ENCODE data around the gene CEP128.

Gene CEP128

GRCh38 chr14:80658155-80658554 lies 283.4 kb downstream of the CEP128 start:
- DNase-seq = no peak

GRCh38 chr14:80653956-80654355 lies 287.6 kb downstream of the CEP128 start:
- DNase-seq = no peak

- DNase-seq = no peak
Measured at GRCh38 chr14:80645667-80646413, 295.7 kb downstream of the CEP128 start.

- DNase-seq = no peak
Measured at GRCh38 chr14:80644826-80645225, 296.7 kb downstream of the CEP128 start.

GRCh38 chr14:80638620-80639515 lies 302.7 kb downstream of the CEP128 start:
- DNase-seq = no peak

GRCh38 chr14:80637756-80638619 lies 303.6 kb downstream of the CEP128 start:
- DNase-seq = no peak

- DNase-seq = no peak
Measured at GRCh38 chr14:80636071-80636470, 305.5 kb downstream of the CEP128 start.

- DNase-seq = no peak
Measured at GRCh38 chr14:80634106-80634758, 307.3 kb downstream of the CEP128 start.

- no peak for DNase-seq
Measured at GRCh38 chr14:80629606-80630005, 311.9 kb downstream of the CEP128 start.

GRCh38 chr14:80628547-80628946 lies 313.0 kb downstream of the CEP128 start:
- DNase-seq = no peak

GRCh38 chr14:80627745-80628144 lies 313.8 kb downstream of the CEP128 start:
- DNase-seq = no peak

- DNase-seq = no peak
Measured at GRCh38 chr14:80624581-80624980, 317.0 kb downstream of the CEP128 start.

GRCh38 chr14:80621701-80622100 lies 319.8 kb downstream of the CEP128 start:
- DNase-seq = no peak

GRCh38 chr14:80620434-80620833 lies 321.1 kb downstream of the CEP128 start:
- DNase-seq = no peak

GRCh38 chr14:80618751-80619329 lies 322.7 kb downstream of the CEP128 start:
- DNase-seq = no peak

GRCh38 chr14:80615831-80616230 lies 325.7 kb downstream of the CEP128 start:
- DNase-seq = no peak

- no peak for DNase-seq
Measured at GRCh38 chr14:80609055-80609454, 332.5 kb downstream of the CEP128 start.

GRCh38 chr14:80608563-80608962 lies 333.0 kb downstream of the CEP128 start:
- no peak for DNase-seq

- DNase-seq = no peak
Measured at GRCh38 chr14:80607430-80608190, 333.9 kb downstream of the CEP128 start.

GRCh38 chr14:80606347-80606772 lies 335.2 kb downstream of the CEP128 start:
- DNase-seq = no peak

GRCh38 chr14:80605536-80605935 lies 336.0 kb downstream of the CEP128 start:
- DNase-seq = no peak

Data from activated CD4-positive, alpha-beta T cell treated with anti-CD3 and anti-CD28 coated beads, Interleukin-2, amount 50 U/mL, for 16 hours (primary cell).